Bone marrow (tissue), 2 donors: Measurements from ENCODE around the gene GAB3.
"Not testable (repeated sequence)": the region's sequence is repeated elsewhere in the genome, so short reads cannot be mapped to it uniquely, and the experiment has no call there.

Experiments
- DNase-seq, 2 donors: peaks; one replicate each; lab custom pipeline; 2025; lab: John Stamatoyannopoulos, UW

The GAB3 gene

GRCh38 chrX:154720067-154720466 lies 30.8 kb downstream of the GAB3 start:
- DNase-seq = no peak

- DNase-seq = peak in 1 of 2 donors; percentile 89
Observed at GRCh38 chrX:154719132-154719675, 31.7 kb downstream of the GAB3 start.

- DNase-seq = peak in 1 of 2 donors; percentile 32
Observed at GRCh38 chrX:154718616-154719015, 32.3 kb downstream of the GAB3 start.

- DNase-seq = peak in 1 of 2 donors; percentile 38
Observed at GRCh38 chrX:154717824-154718223, 33.1 kb downstream of the GAB3 start.

DNA sequence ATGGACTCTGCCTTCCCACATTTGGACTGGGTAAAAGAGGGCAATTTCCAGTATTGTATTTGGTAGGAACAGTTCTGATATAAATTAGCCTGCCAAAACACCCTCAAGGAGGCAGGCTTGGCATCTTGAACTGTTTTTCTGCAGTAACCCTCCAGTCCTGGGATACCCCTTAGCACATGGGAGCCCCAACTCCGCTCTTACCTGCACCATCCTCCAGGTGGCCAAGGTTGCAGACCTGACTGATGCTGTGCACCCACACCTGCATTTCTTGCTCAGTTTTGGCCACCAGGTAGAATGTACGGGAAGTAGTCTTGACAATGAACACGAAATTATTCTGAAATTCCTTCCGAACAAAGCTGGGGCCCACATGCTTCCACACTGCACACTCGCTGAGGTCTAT lies 35.1 kb downstream of the GAB3 start:
- DNase-seq = no peak

DNA sequence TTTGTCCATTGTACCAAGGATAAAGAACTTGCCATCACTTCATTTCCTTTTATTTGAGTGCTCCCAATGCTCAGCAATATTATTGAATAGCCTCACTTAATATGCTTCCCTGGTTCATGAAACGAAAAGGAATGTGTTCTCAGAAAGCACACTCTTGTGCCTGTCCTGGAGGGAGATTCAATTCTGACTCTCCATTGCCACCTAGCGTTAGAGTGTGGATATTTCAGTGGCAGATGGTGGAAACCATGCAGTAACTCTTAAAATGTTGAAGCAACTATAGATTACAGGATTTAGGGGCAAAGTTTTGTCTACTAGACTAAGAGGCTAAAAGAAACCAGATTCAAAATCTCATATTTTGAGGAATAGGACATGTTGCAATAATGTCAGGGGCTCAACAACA lies 36.0 kb downstream of the GAB3 start:
- DNase-seq = peak in 1 of 2 donors; percentile 42

- peak in 1 of 2 donors; percentile 72 for DNase-seq
Observed at GRCh38 chrX:154712781-154713740, 37.8 kb downstream of the GAB3 start.

- no peak for DNase-seq
Observed at GRCh38 chrX:154711264-154711663, 39.6 kb downstream of the GAB3 start.

DNA sequence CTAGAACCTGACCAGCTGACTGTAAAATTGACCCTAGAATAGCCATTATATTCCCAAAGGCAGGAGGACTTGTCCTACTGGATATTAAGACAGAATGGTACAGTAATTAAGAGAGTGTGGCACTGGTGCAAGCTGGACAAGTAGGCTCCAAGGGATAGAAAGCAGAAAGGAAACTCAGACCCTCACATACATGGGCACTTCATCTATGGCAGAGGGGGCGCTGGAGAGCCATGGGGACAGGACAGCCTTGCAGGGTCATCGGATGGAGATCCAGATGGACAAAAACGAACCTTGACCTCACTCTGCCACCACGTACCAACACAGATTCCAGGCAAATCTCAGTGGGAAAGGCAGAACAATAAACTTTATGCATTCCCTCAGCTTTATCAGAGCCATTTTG lies 40.6 kb downstream of the GAB3 start:
- no peak for DNase-seq

GRCh38 chrX:154698630-154699248 lies 52.1 kb downstream of the GAB3 start:
- no peak for DNase-seq

DNA sequence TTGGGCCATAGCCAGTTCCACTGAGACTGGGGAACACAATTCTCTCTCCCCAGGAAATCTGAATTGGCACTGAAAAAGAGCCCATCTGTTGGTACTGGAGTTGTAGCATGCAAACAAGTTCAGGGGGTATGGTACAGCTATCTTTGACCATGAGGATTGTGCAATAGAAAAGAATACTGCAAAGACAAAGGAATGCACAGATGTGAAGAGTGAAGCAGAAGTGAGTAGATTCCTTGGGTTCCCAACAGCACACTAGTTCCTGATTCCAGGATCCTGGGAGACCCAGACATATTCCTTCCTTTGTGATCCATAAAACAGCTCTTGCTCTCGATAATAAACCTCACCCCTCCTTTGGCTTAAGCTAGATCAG lies 54.2 kb downstream of the GAB3 start:
- DNase-seq = no peak

DNA sequence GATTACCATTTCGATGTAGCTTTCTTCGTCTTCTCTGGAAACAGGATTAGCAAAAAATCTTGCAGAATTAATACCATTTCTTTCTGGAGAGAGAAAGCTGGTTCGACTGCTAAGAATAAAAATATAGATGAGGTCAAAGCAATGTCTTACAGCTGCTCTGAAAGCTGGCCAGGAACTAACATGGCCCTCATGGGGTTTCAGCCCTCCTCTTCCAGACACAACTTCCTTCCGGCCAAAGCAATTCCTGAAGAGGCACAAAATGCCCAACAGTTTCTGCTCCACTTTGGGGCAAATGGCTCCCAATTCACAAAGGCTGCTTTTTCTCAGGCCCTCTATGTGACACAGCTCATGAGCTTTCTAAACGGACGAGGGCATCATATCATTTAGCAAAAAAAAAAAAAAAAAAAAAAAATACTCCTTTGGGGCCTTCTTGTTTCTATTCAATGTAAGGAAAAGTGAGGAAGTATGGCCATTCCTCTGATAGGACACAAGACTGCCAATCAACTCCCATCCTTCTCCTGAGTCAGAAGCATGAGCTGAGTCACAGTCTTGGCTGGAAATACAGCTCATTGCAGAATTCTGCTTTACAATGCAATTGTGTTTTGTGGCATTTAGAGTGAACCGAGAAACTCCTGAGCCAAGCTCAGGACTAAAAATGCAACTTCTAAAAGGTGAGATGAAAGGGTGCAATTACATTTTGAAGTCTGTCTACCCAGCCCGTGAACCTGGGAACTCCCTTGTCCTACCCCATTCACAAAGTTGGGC lies 54.8 kb downstream of the GAB3 start:
- no peak for DNase-seq

DNA sequence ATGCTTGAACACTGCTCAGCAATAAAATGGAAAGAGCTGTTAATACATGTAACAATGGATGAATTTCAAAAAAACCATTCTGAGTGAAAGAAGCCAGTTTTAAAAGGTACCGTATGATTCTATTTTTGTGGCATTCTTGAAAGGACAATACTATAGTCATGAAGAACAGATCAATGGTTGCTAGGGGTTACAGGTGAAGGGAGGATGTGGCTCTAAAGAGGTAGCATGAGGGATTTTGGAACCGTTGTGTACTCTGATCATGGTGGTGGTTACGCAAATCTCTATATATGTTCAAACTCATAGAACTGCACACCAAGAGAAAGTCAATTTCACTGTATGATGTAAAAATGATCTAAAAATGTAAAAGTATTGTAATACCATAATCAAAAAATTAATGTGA lies 57.5 kb downstream of the GAB3 start:
- no peak for DNase-seq

GRCh38 chrX:154690438-154690837 lies 60.4 kb downstream of the GAB3 start:
- DNase-seq = not testable (repeated sequence)

- not testable (repeated sequence) for DNase-seq
Observed at GRCh38 chrX:154672084-154672483, 78.8 kb downstream of the GAB3 start.

DNA sequence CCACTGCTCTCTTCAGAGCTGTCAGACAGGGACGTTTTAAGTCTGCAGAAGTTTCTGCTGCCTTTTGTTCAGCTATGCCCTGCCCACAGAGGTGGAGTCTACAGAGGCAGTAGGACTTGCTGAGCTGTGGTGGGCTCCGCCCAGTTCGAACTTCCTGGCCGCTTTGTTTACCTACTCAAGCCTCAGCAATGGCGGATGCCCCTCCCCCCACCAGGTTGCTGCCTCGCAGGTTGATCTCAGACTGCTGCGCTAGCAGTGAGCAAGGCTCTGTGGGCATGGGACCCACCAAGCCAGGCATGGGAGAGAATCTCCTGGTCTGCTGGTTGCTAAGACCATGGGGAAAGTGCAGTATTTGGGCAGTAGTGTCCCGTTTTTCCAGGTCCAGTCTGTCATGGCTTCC lies 80.0 kb downstream of the GAB3 start:
- not testable (repeated sequence) for DNase-seq

- DNase-seq = no peak
Observed at GRCh38 chrX:154661899-154662298, 89.0 kb downstream of the GAB3 start.

DNA sequence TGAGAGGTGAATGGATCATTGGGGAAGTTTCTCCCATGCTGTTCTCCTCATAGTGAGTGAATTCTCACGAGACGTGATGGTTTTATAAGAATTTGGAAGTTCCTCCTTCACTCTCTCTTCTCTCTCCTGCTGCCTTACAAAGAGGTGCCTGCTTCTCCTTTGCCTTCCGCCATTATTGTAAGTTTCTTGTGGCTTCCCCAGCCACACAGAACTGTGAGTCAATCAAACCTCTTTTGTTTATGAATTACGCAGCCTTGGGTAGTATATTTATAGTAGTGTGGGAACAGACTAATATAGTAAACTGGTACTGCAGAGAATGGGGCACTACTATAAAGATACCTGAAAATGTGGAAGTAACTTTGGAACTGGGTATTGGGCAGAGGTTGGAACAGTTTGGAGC lies 89.7 kb downstream of the GAB3 start:
- DNase-seq = no peak

GRCh38 chrX:154660541-154660940 lies 90.3 kb downstream of the GAB3 start:
- no peak for DNase-seq

- no peak for DNase-seq
Observed at GRCh38 chrX:154658957-154659356, 91.9 kb downstream of the GAB3 start.

DNA sequence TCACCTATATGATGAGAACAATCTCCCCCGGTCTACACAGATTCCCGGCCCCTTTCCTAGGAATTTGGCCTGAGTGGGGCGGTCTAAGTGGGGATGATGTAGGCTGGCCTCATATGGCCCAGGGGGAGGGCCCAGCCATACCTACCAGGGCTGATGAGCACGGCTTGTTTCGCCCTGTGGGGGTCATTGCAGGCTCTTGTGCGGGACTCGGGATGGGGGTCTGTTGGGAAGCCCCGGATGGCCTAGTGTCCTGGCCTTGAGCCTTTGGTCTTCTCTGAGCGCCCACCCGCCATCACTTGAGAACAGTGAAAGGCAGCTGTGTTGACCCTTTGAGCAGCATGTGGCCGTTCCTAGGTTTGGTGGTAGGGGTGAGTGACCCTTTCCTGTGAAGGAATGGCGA lies 92.7 kb downstream of the GAB3 start:
- no peak for DNase-seq

DNA sequence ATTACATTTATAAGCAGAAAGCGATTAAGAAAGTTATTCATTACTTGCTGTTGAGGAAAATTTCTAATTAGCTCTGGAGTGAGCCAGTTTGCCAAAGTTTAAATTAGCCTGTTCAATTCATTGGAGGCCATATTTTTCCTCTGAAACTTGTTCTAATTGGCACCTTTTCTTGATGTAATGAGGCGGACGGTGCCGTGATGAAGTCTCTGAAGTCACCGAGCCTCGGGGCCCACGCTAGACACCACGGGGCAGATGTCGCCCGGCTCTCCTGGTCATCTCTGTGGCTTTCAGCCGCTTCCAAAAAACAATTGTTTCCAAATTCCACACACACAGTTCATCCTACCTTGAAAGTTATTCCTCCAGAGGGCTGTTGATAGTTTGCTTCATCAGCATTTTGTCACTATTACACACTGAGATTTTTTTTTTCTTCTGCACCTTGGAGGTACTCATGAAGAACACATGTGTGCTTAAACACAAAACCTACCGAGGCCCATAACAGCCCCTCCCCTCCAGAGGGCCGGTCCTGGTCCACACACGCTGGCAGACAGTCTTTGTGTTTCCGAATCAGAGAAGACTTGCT lies 93.6 kb downstream of the GAB3 start:
- no peak for DNase-seq
